COLO668 (cell line): ENCODE results near the gene CST11.

Experiments used
- DNase-seq: peaks from one replicate; lab custom pipeline; 2025; ENCODE audit not compliant: unreplicated experiment; lab: John Stamatoyannopoulos, UW

The CST11 gene

DNA sequence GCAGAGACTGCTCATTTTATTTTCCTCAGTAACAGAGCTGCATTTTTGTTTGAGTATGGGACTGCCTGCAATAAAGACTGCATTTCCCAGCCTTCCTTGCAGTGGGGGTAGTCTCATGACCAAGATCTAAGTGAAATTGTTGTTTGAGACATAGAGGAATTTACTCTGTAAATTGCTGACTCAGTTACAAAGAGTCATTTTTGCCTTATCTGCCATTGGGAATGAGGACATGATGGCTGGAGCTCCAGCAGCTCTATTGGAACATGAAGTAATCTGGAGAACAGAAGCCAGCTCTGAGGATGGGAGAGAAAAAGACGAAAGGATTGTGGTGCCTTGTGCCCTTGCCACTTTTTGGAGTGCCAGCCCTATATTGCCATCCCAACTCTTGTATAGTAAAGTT, 2.1 kb upstream of the CST11 start:
- DNase-seq, result no peak

- no peak for DNase-seq
Observed at GRCh38 chr20:23453549-23454543, 1.2 kb upstream of the CST11 start.

GRCh38 chr20:23451956-23452487, 654 bp downstream of the CST11 start:
- DNase-seq, result no peak

DNA sequence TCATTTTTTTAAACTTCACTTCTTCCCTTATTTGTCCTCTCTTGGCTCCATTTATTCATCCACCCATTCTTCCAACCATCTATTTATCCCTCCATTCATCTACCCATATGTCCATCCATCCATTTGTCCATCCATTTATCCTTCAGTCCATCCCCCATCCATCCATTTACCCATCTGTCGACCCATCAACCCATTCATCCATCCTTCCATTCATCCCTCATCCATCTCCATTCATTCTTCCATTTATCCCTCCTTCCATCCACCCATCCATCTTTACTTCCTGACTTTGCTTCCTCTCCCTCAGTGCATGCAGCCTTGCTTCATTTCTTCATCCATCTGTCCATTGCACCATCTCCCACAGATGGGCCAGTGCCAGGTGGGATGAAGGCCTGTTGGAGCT, 1.8 kb downstream of the CST11 start:
- DNase-seq, result no peak

DNA sequence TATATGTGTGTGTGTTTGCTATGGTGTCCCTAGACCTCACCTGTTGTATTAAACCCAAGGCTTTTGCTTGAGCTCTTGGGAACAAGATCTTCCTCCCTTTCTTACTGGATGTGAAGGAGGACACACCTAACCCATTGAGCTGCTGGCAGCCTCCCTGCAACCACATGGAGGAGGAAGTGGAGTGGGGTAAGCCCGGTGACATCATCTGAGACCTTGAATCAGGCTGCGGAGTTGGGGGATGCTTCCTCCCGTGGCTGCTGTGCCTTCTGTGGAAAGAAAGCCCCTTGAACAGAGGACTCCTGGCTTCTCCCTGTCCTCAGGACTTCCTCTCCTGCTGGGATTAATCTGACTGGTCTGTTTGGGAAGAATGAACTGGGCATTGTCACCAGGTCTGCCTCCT, 3.3 kb downstream of the CST11 start:
- no peak for DNase-seq

GRCh38 chr20:23448167-23448566, 4.5 kb downstream of the CST11 start:
- no peak for DNase-seq

DNA sequence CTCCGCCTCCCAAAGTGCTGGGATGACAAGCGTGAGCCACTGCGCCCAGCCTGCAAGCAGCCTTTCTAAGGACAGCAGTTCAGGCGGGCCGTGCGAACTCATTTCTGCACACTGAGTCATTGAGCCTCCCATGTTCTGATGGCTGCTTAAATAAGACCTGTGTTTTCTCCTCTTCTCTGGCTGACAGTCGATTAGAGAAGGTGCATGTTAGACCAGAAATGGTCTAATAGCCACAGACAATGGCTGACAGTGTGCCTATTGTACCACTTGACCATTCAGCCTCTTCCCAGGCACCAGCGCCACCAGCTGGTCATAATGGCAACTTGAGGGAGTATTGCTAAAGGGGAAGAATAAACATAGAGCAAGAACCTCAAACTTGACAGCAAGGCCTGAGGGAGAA, 6.2 kb downstream of the CST11 start:
- peak; percentile 73 for DNase-seq

DNA sequence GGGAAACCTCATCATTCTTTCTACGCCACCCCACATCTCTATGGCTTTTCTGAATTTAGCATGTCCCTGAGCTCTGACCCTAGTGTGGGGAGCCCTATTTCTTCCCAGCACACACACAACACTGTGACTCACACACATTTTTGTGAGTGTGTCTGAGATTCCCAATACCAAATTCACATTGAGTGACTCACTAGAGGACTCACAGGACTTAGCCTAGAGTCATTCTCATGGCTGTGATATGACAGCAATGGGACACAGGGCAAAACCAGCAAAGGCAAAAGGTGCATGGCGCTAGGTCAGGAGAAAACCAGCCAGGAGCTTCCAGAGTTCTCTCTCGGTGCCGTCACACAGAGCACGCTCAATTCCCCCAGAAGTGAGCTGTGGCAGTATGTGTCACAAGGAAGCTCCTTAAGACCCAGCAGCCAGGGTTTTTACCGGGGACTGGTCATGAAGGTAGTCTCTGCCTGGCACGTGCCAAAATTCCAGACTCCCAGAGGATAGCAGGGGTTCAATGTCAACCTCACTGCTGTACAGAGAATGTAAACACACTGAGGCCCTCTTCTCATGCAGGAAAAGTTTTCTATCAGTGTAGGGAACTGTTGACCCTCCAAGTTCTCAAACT, 7.0 kb downstream of the CST11 start:
- DNase-seq, result no peak

DNA sequence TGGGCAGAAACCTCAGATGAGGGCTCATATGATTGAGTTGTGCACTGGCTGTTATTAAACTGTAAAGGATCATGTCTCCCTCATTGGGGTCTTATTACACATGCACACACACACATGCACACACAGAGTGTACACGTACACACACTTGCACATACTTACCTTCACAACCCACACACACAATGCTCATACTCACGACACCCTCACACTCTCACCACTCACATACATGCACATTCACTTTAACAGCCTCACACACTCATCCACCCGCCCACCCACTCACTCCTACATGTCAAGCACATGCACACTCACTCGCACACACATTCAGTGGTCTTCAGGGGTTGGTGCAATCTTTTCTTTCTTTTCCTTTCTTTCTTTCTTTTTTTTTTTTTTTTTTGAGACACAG, 7.8 kb downstream of the CST11 start:
- DNase-seq, result no peak

GRCh38 chr20:23442436-23442835, 10.2 kb downstream of the CST11 start:
- no peak for DNase-seq

- DNase-seq, result peak; percentile 50
Observed at GRCh38 chr20:23441850-23442313, 10.8 kb downstream of the CST11 start.

DNA sequence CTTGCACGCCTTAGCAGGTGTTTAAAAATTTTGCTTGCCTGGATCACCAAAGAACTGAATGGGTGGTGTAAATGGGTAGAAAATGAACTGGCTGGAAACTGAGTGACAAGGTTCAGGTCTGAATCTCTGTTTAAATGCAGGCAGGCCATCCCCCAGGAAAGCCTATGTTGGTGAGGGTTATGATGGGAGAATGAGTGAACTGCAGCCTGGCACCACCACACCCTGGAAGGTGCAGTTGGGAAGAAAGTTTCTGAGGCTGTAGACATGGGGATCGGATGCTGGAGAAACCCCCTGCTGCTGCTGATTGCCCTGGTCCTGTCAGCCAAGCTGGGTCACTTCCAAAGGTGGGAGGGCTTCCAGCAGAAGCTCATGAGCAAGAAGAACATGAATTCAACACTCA, 12.7 kb downstream of the CST11 start:
- DNase-seq, result no peak

DNA sequence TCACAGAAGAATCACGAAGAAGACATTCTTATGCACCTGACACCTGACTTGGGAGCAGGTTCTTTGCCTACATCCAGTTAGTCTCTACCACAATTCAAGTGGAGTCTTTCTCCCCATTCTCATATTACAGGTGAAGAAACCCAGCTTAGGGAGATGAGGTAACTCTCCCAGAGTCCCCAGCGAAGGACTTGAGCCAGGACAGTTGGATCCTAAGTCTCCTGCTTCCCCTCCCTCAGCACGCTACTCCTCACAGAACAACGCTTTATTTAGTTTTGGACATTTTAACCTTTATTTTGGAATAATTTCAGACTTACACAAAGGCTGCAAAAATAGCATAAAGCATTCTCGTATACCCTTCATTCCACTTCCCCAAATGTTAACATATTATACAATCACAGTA, 14.0 kb downstream of the CST11 start:
- DNase-seq, result no peak

GRCh38 chr20:23437126-23437899, 15.4 kb downstream of the CST11 start:
- no peak for DNase-seq

DNA sequence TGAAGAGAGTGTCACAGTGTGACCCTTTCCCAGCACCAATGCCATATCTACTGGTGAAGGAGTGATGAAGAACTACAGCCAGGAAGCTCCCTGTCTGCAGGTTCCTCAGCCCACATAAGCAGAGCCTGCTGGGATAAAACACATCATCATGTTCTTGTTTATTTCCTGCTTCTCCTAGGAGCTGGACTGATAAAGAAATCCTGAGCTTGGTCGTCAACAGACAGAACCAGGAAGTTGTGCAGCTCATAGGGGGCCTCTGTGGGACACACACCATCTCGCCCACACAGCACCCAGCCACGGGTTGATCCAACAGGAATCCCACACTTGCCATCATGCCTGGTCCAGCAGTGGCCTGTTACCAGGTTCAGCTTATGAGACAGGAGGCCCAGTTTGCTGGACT, 16.0 kb downstream of the CST11 start:
- DNase-seq, result no peak

DNA sequence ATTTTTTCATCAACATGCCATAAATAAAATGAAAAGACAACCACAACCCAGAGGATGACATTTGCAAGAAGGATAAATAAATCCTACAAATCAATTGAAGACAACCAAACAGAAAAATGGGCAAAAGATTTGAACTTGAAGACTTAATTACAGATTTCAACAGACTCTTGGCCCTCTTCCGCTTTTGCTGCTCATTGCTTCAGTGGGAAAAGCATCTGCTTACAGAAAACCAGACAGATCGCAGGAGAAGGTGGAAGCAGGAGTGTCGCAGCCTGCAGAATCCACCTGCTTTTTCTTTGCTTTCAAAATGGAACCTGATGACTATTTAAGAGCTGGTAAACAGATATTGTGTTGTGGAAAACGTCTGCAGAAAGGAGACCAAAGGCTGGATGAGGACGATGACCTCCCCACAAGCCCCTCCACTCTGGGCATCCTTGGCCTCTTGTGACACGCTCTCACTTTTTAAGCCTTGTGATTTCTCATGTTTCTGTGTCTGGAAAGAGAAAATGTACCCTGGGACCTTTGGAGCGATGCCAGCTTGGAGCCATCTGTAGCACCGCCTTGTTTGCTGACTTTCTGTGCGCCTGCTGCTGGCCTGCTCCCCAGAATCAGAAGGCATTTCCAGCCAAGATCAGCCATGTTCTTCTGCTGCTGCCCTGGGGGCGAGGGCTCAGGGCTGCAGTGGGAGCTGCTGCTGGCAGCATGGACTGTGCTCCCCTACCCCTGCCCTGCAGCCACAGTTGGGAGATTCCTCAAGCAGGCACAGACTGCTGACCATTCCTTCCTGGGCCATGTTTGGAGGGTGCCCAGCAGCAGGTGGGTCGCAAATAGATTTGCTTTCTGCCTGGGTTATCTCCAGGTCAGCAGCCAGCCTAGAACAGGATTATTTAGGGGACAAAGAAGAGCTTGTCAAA, 16.8 kb downstream of the CST11 start:
- DNase-seq, result peak; percentile 84

- DNase-seq, result no peak
Observed at GRCh38 chr20:23434521-23435313, 18.0 kb downstream of the CST11 start.

GRCh38 chr20:23433628-23434027, 19.0 kb downstream of the CST11 start:
- DNase-seq, result no peak

- DNase-seq, result no peak
Observed at GRCh38 chr20:23425129-23425528, 27.5 kb downstream of the CST11 start.
